ENCODE data around the gene ACOX2. TPM values are rescaled to one million over a fixed set of nuclear protein-coding genes. Genes with fewer than 3 reads are reported as not detected.

Gene ACOX2
- total and polyA plus RNA-seq, 10 of the 15 experiments (the other 5 are each of a cell fraction or from before 2014, with no cell fraction given): 0.72 TPM; not detected in 9

DNA sequence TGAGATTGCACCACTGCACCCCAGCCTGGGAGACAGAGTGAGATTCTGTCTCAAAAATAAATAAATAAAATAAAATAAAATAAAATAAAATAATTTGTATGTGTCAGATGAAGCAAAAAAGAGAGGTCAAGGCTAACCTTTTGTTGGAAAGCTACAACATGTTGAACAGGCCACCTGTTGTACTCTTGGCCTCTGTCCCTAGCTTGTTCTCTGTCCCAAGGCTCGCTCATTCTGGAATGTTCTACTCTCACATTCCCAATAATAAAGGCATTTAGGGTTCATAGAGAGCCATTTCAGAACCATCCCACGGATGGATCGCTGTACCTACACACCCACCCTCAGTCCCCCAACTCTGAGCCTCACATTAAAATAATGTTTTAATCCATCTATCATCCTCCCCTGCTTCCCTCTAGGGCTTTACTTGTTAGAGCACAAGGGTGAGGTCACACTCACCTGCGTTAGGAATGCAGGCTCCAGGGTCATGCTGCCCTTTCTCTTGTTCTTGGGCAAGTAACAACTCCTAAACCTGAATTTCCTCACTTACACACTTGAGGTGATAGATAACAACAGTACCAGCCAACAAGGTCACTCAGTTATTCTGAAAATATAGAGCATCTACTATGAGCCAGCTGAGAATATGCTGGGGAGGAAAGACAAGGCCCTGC is 70.0 kb downstream of the ACOX2 start:
- CTCF ChIA-PET: interaction anchor here (0.6 kb wide), 2 partner anchors 51 to 125 kb away, joined by 3 to 4 read pairs; no protein-coding TSS in a partner anchor
- Histone ChIP-seq H3K79me2 (ENCODE audit: control insufficient read depth, insufficient read depth, low read length) (no peaks in the 10 kb centered on the region), H3K4me2 (ENCODE audit: control insufficient read depth, insufficient read depth) (no peak overlapping the region), H3K4me1 (ENCODE audit: control insufficient read depth, insufficient read depth, low read length) (0 out of 2 replicates have a peak, but pooled peaks cover 2% of the 10 kb centered on the region), H3K9me3 (replicated peaks; ENCODE audit: control insufficient read depth, insufficient read depth, low read length) (no peaks in the 10 kb centered on the region), H3K36me3 (ENCODE audit: control insufficient read depth in 2 of 2, insufficient read depth in 2 of 2, low read length in 1 of 2) (no peaks in the 10 kb centered on the region), H3K27me3 (replicated peaks in 1 of 2; ENCODE audit: control insufficient read depth in 2 of 2, insufficient read depth in 2 of 2, low read length in 1 of 2) (no peaks in the 10 kb centered on the region), H3K27ac (ENCODE audit: control insufficient read depth, insufficient read depth) (no peak overlapping the region), H2AFZ (ENCODE audit: control insufficient read depth, low read depth, low read length) (no peak overlapping the region), H3K4me3 (no peak overlapping the region), H3K9ac (ENCODE audit: control insufficient read depth, insufficient read depth, low read length) (no peak overlapping the region), H4K20me1 (ENCODE audit: control insufficient read depth, insufficient read depth) (no peaks in the 10 kb centered on the region)
- SMC1A ChIA-PET (ENCODE audit: uncharacterized antibody, unreplicated experiment): interaction anchor here (1.2 to 1.3 kb wide), 2 partner anchors 24 kb away, joined by 3 read pairs; no protein-coding TSS in a partner anchor
- in situ Hi-C loops (cut with MboI) (no loop called here), intact Hi-C loops (cut with micrococcal nuclease; ENCODE audit: unreplicated experiment) (no loop called here)
- FAIRE-seq (no peak), ATAC-seq (no peak), DNase-seq (ENCODE audit: low read depth, low spot score) (no peak)
- TF ChIP-seq ZBED1 (IDR thresholded peaks at IDR 0.05; ENCODE audit: borderline replicate concordance) (no peak), CEBPB (IDR thresholded peaks at IDR 0.05; ENCODE audit: borderline replicate concordance in 1 of 2, low read depth in 2 of 2, low read length in 2 of 2) (no peak), SIN3A (IDR thresholded peaks at IDR 0.05; ENCODE audit: low read depth, low read length) (no peak), SUPT20H (IDR thresholded peaks at IDR 0.05; ENCODE audit: borderline replicate concordance, control insufficient read depth, low read depth, low read length) (no peak), ZNF274 (IDR thresholded peaks at IDR 0.05; ENCODE audit: insufficient read depth, insufficient read length) (no peak), RELA (IDR thresholded peaks at IDR 0.05; ENCODE audit: borderline replicate concordance, partially characterized antibody) (no peak), LARP7 (IDR thresholded peaks at IDR 0.05) (no peak), CHD2 (IDR thresholded peaks at IDR 0.05; ENCODE audit: borderline replicate concordance, low read depth, low read length) (no peak), HDAC2 (IDR thresholded peaks at IDR 0.05) (no peak), POLR2AphosphoS2 (IDR thresholded peaks at IDR 0.05; ENCODE audit: low read depth, low read length) (no peak)
- TF ChIP-seq, protein P1, sequence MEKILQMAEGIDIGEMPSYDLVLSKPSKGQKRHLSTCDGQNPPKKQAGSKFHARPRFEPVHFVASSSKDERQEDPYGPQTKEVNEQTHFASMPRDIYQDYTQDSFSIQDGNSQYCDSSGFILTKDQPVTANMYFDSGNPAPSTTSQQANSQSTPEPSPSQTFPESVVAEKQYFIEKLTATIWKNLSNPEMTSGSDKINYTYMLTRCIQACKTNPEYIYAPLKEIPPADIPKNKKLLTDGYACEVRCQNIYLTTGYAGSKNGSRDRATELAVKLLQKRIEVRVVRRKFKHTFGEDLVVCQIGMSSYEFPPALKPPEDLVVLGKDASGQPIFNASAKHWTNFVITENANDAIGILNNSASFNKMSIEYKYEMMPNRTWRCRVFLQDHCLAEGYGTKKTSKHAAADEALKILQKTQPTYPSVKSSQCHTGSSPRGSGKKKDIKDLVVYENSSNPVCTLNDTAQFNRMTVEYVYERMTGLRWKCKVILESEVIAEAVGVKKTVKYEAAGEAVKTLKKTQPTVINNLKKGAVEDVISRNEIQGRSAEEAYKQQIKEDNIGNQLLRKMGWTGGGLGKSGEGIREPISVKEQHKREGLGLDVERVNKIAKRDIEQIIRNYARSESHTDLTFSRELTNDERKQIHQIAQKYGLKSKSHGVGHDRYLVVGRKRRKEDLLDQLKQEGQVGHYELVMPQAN (conservative IDR thresholded peaks at IDR 0.05): no peak
- TF ChIP-seq, protein P2, sequence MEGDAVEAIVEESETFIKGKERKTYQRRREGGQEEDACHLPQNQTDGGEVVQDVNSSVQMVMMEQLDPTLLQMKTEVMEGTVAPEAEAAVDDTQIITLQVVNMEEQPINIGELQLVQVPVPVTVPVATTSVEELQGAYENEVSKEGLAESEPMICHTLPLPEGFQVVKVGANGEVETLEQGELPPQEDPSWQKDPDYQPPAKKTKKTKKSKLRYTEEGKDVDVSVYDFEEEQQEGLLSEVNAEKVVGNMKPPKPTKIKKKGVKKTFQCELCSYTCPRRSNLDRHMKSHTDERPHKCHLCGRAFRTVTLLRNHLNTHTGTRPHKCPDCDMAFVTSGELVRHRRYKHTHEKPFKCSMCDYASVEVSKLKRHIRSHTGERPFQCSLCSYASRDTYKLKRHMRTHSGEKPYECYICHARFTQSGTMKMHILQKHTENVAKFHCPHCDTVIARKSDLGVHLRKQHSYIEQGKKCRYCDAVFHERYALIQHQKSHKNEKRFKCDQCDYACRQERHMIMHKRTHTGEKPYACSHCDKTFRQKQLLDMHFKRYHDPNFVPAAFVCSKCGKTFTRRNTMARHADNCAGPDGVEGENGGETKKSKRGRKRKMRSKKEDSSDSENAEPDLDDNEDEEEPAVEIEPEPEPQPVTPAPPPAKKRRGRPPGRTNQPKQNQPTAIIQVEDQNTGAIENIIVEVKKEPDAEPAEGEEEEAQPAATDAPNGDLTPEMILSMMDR (IDR thresholded peaks at IDR 0.05 in 2 of 3, conservative IDR thresholded peaks at IDR 0.05 in 1 of 3; ENCODE audit: control insufficient read depth in 2 of 3, extremely low read depth in 1 of 3, insufficient read depth in 1 of 3, low read depth in 3 of 3, low read length in 3 of 3): no peak
- POLR2A ChIA-PET: no interaction called here
- 60% methylated on average over 4 of the region's 4 CpGs for WGBS (ENCODE audit: insufficient coverage, insufficient replicate concordance, low lambda C conversion rate, missing lambda C conversion rate)
- BruUV-seq (replicated peaks): no TSS peak
- RAD21 ChIA-PET (ENCODE audit: unreplicated experiment): no interaction called here
